A673 (cell line): ENCODE data around the gene TOPBP1.

ENCODE experiments used
- EZH2 ChIP-seq: fragments of 200-600 bp; sonication (generic); IDR thresholded peaks from 2 replicates; pipeline ENCODE4 v1.6.1; 2017; ENCODE audit warnings: borderline replicate concordance, low read depth, mild to moderate bottlenecking, mixed read lengths, antibody characterized with exemption, low read length; ENCODE audit not compliant: poor library complexity, severe bottlenecking
- TF ChIP-seq, protein P1 (sequence below): fragments of 300-800, 200-600 bp; sonication (generic); conservative IDR thresholded peaks from 2 replicates; pipeline ENCODE4 v1.5.1; 2017; ENCODE audit warnings: low read depth, mild to moderate bottlenecking, antibody characterized with exemption, low read length, moderate library complexity, mixed read lengths

DNA sequence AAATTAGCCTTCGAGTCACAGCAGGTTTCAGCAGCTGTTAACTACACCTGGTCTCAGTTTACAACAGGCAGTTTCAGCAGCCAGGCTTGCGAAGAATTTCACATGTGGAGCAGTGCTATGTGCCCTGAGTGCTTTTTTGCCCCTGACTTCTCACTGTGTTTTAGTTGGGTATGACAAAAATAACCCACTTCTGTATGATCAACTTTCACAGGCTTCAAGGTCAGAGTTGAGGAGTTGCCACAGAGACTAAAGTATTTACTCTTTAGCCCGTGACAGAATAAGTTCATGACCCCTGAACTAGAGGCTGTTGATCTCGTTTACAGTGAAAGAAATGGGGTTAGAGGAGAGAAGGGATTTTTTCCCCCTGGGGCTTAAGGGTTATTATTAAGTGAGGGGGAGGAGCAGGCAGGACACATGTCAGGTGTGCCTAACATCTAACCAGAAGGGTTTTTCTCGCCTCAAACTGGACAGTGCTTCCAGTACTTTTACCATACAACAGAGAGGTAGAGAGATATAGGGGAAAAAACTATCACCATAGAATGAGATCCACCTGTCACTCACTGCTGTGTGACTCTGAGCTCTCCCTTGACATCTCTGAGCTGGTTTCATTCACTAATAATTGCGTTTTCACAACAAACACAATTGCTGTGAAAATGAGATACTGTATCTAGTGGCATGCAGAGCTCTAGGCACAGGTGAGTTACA, 14.0 kb upstream of the TOPBP1 start:
- TF ChIP-seq, protein P1, sequence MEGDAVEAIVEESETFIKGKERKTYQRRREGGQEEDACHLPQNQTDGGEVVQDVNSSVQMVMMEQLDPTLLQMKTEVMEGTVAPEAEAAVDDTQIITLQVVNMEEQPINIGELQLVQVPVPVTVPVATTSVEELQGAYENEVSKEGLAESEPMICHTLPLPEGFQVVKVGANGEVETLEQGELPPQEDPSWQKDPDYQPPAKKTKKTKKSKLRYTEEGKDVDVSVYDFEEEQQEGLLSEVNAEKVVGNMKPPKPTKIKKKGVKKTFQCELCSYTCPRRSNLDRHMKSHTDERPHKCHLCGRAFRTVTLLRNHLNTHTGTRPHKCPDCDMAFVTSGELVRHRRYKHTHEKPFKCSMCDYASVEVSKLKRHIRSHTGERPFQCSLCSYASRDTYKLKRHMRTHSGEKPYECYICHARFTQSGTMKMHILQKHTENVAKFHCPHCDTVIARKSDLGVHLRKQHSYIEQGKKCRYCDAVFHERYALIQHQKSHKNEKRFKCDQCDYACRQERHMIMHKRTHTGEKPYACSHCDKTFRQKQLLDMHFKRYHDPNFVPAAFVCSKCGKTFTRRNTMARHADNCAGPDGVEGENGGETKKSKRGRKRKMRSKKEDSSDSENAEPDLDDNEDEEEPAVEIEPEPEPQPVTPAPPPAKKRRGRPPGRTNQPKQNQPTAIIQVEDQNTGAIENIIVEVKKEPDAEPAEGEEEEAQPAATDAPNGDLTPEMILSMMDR = no peak
- TF ChIP-seq EZH2 = no peak
